MM.1S (cell line): ENCODE results near the gene HMGA1.
A peak's percentile ranks its signal among the peaks of the same experiment; 100 is the strongest.
"Not testable (repeated sequence)": the region's sequence is repeated elsewhere in the genome, so short reads cannot be mapped to it uniquely, and the experiment has no call there.

Source experiments
- DNase-seq: peaks from one replicate; pipeline ENCODE4 v3.0.0-alpha.2; 2015
- H2AFZ ChIP-seq: fragments of 300-600 bp; sonication (generic); 2 replicates; pipeline ENCODE4 v1.6.0; 2016; ENCODE audit warnings: antibody characterized with exemption, low read length
- H3F3A ChIP-seq: fragments of 300-600 bp; sonication (generic); 2 replicates; pipeline ENCODE4 v1.6.1; 2016; ENCODE audit warnings: mild to moderate bottlenecking, antibody characterized with exemption, low read length, moderate library complexity, mixed read lengths; ENCODE audit not compliant: insufficient read depth
- H3K27ac ChIP-seq: fragments of 300-600 bp; sonication (generic); 2 replicates; pipeline ENCODE4 v1.5.1; 2016; ENCODE audit warnings: mild to moderate bottlenecking, low read length
- H3K27me3 ChIP-seq: fragments of 300-600 bp; sonication (generic); replicated peaks from 2 replicates; pipeline ENCODE4 v1.6.0; 2016; ENCODE audit warnings: low read length; ENCODE audit not compliant: insufficient read depth
- H3K36me3 ChIP-seq: fragments of 300-600 bp; sonication (generic); replicated peaks from 2 replicates; pipeline ENCODE4 v1.6.1; 2016; ENCODE audit warnings: mild to moderate bottlenecking, low read length, mixed read lengths; ENCODE audit not compliant: insufficient read depth
- H3K4me1 ChIP-seq: fragments of 300-600 bp; sonication (generic); 2 replicates; pipeline ENCODE4 v1.6.1; 2016; ENCODE audit warnings: low read length, mixed read lengths
- H3K4me2 ChIP-seq: fragments of 300-600 bp; sonication (generic); 2 replicates; pipeline ENCODE4 v1.6.0; 2016; ENCODE audit warnings: low read depth, low read length
- H3K4me3 ChIP-seq: fragments of 300-600 bp; sonication (generic); 2 replicates; pipeline ENCODE4 v1.5.1; 2016; ENCODE audit warnings: low read length, mixed read lengths
- H3K79me2 ChIP-seq: fragments of 300-600 bp; sonication (generic); 2 replicates; pipeline ENCODE4 v1.6.1; 2016; ENCODE audit warnings: mixed run types, low read length, mixed read lengths
- H3K9ac ChIP-seq: fragments of 300-600 bp; sonication (generic); 2 replicates; pipeline ENCODE4 v1.6.1; 2016; ENCODE audit warnings: low read length, mixed read lengths
- H3K9me2 ChIP-seq: fragments of 300-600 bp; sonication (generic); replicated peaks from 2 replicates; pipeline ENCODE4 v1.6.1; 2016; ENCODE audit warnings: mild to moderate bottlenecking, low read length, mixed read lengths; ENCODE audit not compliant: insufficient read depth
- H3K9me3 ChIP-seq: fragments of 300-600 bp; sonication (generic); replicated peaks from 2 replicates; pipeline ENCODE4 v1.6.1; 2016; ENCODE audit warnings: mild to moderate bottlenecking, low read length, mixed read lengths; ENCODE audit not compliant: insufficient read depth
- H4K20me1 ChIP-seq: fragments of 300-600 bp; sonication (generic); 2 replicates; pipeline ENCODE4 v1.6.1; 2016; ENCODE audit warnings: mild to moderate bottlenecking, low read length, moderate library complexity, mixed read lengths; ENCODE audit not compliant: insufficient read depth
- EZH2 ChIP-seq: fragments of 300-600 bp; sonication (generic); optimal IDR thresholded peaks from 2 replicates; pipeline ENCODE3; 2017; ENCODE audit warnings: low read depth, mild to moderate bottlenecking, antibody characterized with exemption, low read length, mixed read lengths
- EZH2phosphoT487 ChIP-seq: fragments of 300-600 bp; sonication (generic); IDR thresholded peaks from 2 replicates; pipeline ENCODE4 v1.6.1; 2018; ENCODE audit warnings: antibody characterized with exemption, low read length
- TF ChIP-seq, protein P1 (sequence below): fragments of 300-600 bp; sonication (generic); IDR thresholded peaks from 2 replicates; pipeline ENCODE4 v1.5.1; 2016; ENCODE audit warnings: antibody characterized with exemption, low read length, mixed read lengths

HMGA1 gene

GRCh38 chr6:34243901-34244884 lies 7.5 kb downstream of the HMGA1 start:
- Histone ChIP-seq H3K4me2 (no peak overlapping the region), H4K20me1 (0 out of 2 replicates have a peak, but pooled peaks cover 3% of the 10 kb centered on the region), H2AFZ (no peak overlapping the region), H3K4me3 (no peak overlapping the region), H3F3A (peaks cover 37% of the 10 kb centered on the region), H3K27me3 (no peaks in the 10 kb centered on the region), H3K79me2 (peaks cover 46% of the 10 kb centered on the region), H3K9me2 (no peaks in the 10 kb centered on the region), H3K27ac (no peak overlapping the region), H3K4me1 (peaks cover 4% of the 10 kb centered on the region), H3K9ac (no peak overlapping the region), H3K9me3 (no peaks in the 10 kb centered on the region), H3K36me3 (peaks cover 5% of the 10 kb centered on the region; the same call in 1 of the 2 replicates)
- no peak for DNase-seq
- TF ChIP-seq, protein P1, sequence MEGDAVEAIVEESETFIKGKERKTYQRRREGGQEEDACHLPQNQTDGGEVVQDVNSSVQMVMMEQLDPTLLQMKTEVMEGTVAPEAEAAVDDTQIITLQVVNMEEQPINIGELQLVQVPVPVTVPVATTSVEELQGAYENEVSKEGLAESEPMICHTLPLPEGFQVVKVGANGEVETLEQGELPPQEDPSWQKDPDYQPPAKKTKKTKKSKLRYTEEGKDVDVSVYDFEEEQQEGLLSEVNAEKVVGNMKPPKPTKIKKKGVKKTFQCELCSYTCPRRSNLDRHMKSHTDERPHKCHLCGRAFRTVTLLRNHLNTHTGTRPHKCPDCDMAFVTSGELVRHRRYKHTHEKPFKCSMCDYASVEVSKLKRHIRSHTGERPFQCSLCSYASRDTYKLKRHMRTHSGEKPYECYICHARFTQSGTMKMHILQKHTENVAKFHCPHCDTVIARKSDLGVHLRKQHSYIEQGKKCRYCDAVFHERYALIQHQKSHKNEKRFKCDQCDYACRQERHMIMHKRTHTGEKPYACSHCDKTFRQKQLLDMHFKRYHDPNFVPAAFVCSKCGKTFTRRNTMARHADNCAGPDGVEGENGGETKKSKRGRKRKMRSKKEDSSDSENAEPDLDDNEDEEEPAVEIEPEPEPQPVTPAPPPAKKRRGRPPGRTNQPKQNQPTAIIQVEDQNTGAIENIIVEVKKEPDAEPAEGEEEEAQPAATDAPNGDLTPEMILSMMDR = peak; percentile 11; the same call in 1 of the 2 replicates
- TF ChIP-seq EZH2 = no peak

DNA sequence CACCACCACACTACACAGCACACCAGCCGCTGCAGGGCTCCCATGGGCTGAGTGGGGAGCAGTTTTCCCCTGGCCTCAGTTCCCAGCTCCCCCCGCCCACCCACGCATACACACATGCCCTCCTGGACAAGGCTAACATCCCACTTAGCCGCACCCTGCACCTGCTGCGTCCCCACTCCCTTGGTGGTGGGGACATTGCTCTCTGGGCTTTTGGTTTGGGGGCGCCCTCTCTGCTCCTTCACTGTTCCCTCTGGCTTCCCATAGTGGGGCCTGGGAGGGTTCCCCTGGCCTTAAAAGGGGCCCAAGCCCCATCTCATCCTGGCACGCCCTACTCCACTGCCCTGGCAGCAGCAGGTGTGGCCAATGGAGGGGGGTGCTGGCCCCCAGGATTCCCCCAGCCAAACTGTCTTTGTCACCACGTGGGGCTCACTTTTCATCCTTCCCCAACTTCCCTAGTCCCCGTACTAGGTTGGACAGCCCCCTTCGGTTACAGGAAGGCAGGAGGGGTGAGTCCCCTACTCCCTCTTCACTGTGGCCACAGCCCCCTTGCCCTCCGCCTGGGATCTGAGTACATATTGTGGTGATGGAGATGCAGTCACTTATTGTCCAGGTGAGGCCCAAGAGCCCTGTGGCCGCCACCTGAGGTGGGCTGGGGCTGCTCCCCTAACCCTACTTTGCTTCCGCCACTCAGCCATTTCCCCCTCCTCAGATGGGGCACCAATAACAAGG lies 8.5 kb downstream of the HMGA1 start:
- H3K4me2 ChIP-seq, H3K36me3 ChIP-seq, H4K20me1 ChIP-seq, H3K27me3 ChIP-seq, H3K4me1 ChIP-seq, H2AFZ ChIP-seq, DNase-seq, H3K27ac ChIP-seq, H3K9me3 ChIP-seq, H3K9ac ChIP-seq, H3K9me2 ChIP-seq, H3K4me3 ChIP-seq: not testable (repeated sequence)
- Histone ChIP-seq H3K79me2 (peaks cover 36% of the 10 kb centered on the region), H3F3A (peaks cover 37% of the 10 kb centered on the region)

DNA sequence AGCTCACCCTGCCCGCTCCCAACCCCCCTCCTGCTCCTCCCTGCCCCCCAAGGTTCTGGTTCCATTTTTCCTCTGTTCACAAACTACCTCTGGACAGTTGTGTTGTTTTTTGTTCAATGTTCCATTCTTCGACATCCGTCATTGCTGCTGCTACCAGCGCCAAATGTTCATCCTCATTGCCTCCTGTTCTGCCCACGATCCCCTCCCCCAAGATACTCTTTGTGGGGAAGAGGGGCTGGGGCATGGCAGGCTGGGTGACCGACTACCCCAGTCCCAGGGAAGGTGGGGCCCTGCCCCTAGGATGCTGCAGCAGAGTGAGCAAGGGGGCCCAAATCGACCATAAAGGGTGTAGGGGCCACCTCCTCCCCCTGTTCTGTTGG lies 9.1 kb downstream of the HMGA1 start:
- not testable (repeated sequence) for DNase-seq, H3K27me3 ChIP-seq, H3K36me3 ChIP-seq, H3K4me1 ChIP-seq, H3K9me3 ChIP-seq, H4K20me1 ChIP-seq, H3K4me3 ChIP-seq, H3K27ac ChIP-seq, H3K9me2 ChIP-seq, H3K4me2 ChIP-seq, H3K9ac ChIP-seq, H2AFZ ChIP-seq
- H3F3A ChIP-seq = peaks cover 37% of the 10 kb centered on the region
- H3K79me2 ChIP-seq = peaks cover 31% of the 10 kb centered on the region

DNA sequence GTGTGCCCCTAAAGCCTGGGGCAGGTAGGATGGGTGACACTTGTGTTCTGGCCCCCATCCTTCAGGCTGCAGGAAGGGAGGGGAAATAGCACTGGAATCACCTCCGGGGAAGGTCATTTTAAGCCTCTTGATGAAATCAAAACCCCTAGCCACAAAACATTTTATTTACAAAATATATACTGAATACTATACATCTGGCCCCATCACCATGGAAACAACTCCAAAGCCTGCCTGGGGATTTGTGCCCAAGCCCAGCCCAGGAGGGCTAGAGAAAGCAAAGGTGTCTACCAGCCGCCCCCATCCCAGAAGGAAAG lies 9.5 kb downstream of the HMGA1 start:
- TF ChIP-seq, protein P1 = no peak
- TF ChIP-seq EZH2 = no peak
- no peak for TF ChIP-seq EZH2phosphoT487
- H2AFZ ChIP-seq = no peak overlapping the region
- peaks cover 37% of the 10 kb centered on the region for H3F3A ChIP-seq
- H4K20me1 ChIP-seq = 0 out of 2 replicates have a peak, but pooled peaks cover 3% of the 10 kb centered on the region
- no peak overlapping the region for H3K9ac ChIP-seq
- peaks cover 8% of the 10 kb centered on the region for H3K4me1 ChIP-seq
- H3K4me2 ChIP-seq = no peak overlapping the region
- no peaks in the 10 kb centered on the region for H3K27me3 ChIP-seq
- DNase-seq = no peak
- peaks cover 5% of the 10 kb centered on the region; the same call in 1 of the 2 replicates for H3K36me3 ChIP-seq
- H3K9me2 ChIP-seq = no peaks in the 10 kb centered on the region
- no peak overlapping the region for H3K4me3 ChIP-seq
- no peaks in the 10 kb centered on the region for H3K9me3 ChIP-seq
- H3K79me2 ChIP-seq = peaks cover 26% of the 10 kb centered on the region
- peak overlapping the region; percentile 13; the same call in 1 of the 2 replicates for H3K27ac ChIP-seq
